ENCODE measurements around the gene ANKZF1.

ANKZF1 gene

GRCh38 chr2:219209236-219210195, 20.1 kb upstream of the ANKZF1 start:
- peaks cover 34 to 47% of the 10 kb centered on the region in 2 donors for H3K36me3 ChIP-seq (ENCODE audit: control insufficient read depth in 2 of 2, insufficient read depth in 2 of 2, low read length in 2 of 2)
- H3K27ac ChIP-seq (ENCODE audit: low read length) = no peak overlapping the region
- no peaks in the 10 kb centered on the region for H3K9me3 ChIP-seq (ENCODE audit: control insufficient read depth in 2 of 2, low read length in 2 of 2)
- H3K9ac ChIP-seq (ENCODE audit: low read length in 2 of 2) = no peak overlapping the region
- H3K4me1 ChIP-seq (ENCODE audit: control insufficient read depth, insufficient read depth, low read length) = peaks cover 22% of the 10 kb centered on the region
- H3K27me3 ChIP-seq (ENCODE audit: control insufficient read depth in 1 of 2, insufficient read depth in 2 of 2, low read length in 2 of 2) = no peaks in the 10 kb centered on the region
- H3K4me3 ChIP-seq (ENCODE audit: low read length in 2 of 2) = no peak overlapping the region

- Histone ChIP-seq H3K9me3 (ENCODE audit: control insufficient read depth in 2 of 2, low read length in 2 of 2) (no peaks in the 10 kb centered on the region), H3K4me3 (ENCODE audit: low read length in 2 of 2) (no peak overlapping the region), H3K27ac (ENCODE audit: low read length) (no peak overlapping the region), H3K27me3 (ENCODE audit: control insufficient read depth in 1 of 2, insufficient read depth in 2 of 2, low read length in 2 of 2) (no peaks in the 10 kb centered on the region), H3K4me1 (ENCODE audit: control insufficient read depth, insufficient read depth, low read length) (peaks cover 22% of the 10 kb centered on the region), H3K9ac (ENCODE audit: low read length in 2 of 2) (no peak overlapping the region), H3K36me3 (ENCODE audit: control insufficient read depth in 2 of 2, insufficient read depth in 2 of 2, low read length in 2 of 2) (peaks cover 38 to 55% of the 10 kb centered on the region in 2 donors)
Observed at GRCh38 chr2:219210196-219210885, 19.3 kb upstream of the ANKZF1 start.

GRCh38 chr2:219210886-219211362, 18.7 kb upstream of the ANKZF1 start:
- no peaks in the 10 kb centered on the region for H3K27me3 ChIP-seq (ENCODE audit: control insufficient read depth in 1 of 2, insufficient read depth in 2 of 2, low read length in 2 of 2)
- H3K4me3 ChIP-seq (ENCODE audit: low read length in 2 of 2) = no peak overlapping the region
- H3K4me1 ChIP-seq (ENCODE audit: control insufficient read depth, insufficient read depth, low read length) = peaks cover 22% of the 10 kb centered on the region
- H3K27ac ChIP-seq (ENCODE audit: low read length) = no peak overlapping the region
- no peaks in the 10 kb centered on the region for H3K9me3 ChIP-seq (ENCODE audit: control insufficient read depth in 2 of 2, low read length in 2 of 2)
- H3K36me3 ChIP-seq (ENCODE audit: control insufficient read depth in 2 of 2, insufficient read depth in 2 of 2, low read length in 2 of 2) = peaks cover 40 to 57% of the 10 kb centered on the region in 2 donors
- no peak overlapping the region for H3K9ac ChIP-seq (ENCODE audit: low read length in 2 of 2)

GRCh38 chr2:219213026-219213415, 16.6 kb upstream of the ANKZF1 start:
- Histone ChIP-seq H3K9ac (ENCODE audit: low read length in 2 of 2) (no peak overlapping the region), H3K4me1 (ENCODE audit: control insufficient read depth, insufficient read depth, low read length) (peaks cover 26% of the 10 kb centered on the region), H3K27me3 (ENCODE audit: control insufficient read depth in 1 of 2, insufficient read depth in 2 of 2, low read length in 2 of 2) (no peaks in the 10 kb centered on the region), H3K27ac (ENCODE audit: low read length) (no peak overlapping the region), H3K4me3 (ENCODE audit: low read length in 2 of 2) (no peak overlapping the region), H3K36me3 (ENCODE audit: control insufficient read depth in 2 of 2, insufficient read depth in 2 of 2, low read length in 2 of 2) (peaks cover 40 to 60% of the 10 kb centered on the region in 2 donors), H3K9me3 (ENCODE audit: control insufficient read depth in 2 of 2, low read length in 2 of 2) (no peaks in the 10 kb centered on the region)

GRCh38 chr2:219213486-219214071, 16.0 kb upstream of the ANKZF1 start:
- no peaks in the 10 kb centered on the region for H3K9me3 ChIP-seq (ENCODE audit: control insufficient read depth in 2 of 2, low read length in 2 of 2)
- peaks cover 38 to 57% of the 10 kb centered on the region in 2 donors for H3K36me3 ChIP-seq (ENCODE audit: control insufficient read depth in 2 of 2, insufficient read depth in 2 of 2, low read length in 2 of 2)
- H3K27me3 ChIP-seq (ENCODE audit: control insufficient read depth in 1 of 2, insufficient read depth in 2 of 2, low read length in 2 of 2) = no peaks in the 10 kb centered on the region
- no peak overlapping the region for H3K9ac ChIP-seq (ENCODE audit: low read length in 2 of 2)
- H3K27ac ChIP-seq (ENCODE audit: low read length) = no peak overlapping the region
- peaks cover 27% of the 10 kb centered on the region for H3K4me1 ChIP-seq (ENCODE audit: control insufficient read depth, insufficient read depth, low read length)
- H3K4me3 ChIP-seq (ENCODE audit: low read length in 2 of 2) = no peak overlapping the region

GRCh38 chr2:219214141-219214540, 15.5 kb upstream of the ANKZF1 start:
- H3K36me3 ChIP-seq (ENCODE audit: control insufficient read depth in 2 of 2, insufficient read depth in 2 of 2, low read length in 2 of 2) = peaks cover 33 to 52% of the 10 kb centered on the region in 2 donors

GRCh38 chr2:219214786-219215185, 14.8 kb upstream of the ANKZF1 start:
- Histone ChIP-seq H3K9ac (ENCODE audit: low read length in 2 of 2) (no peak overlapping the region), H3K9me3 (ENCODE audit: control insufficient read depth in 2 of 2, low read length in 2 of 2) (no peaks in the 10 kb centered on the region), H3K36me3 (ENCODE audit: control insufficient read depth in 2 of 2, insufficient read depth in 2 of 2, low read length in 2 of 2) (peaks cover 27 to 48% of the 10 kb centered on the region in 2 donors), H3K4me3 (ENCODE audit: low read length in 2 of 2) (no peak overlapping the region), H3K27ac (ENCODE audit: low read length) (no peak overlapping the region), H3K4me1 (ENCODE audit: control insufficient read depth, insufficient read depth, low read length) (peaks cover 38% of the 10 kb centered on the region), H3K27me3 (ENCODE audit: control insufficient read depth in 1 of 2, insufficient read depth in 2 of 2, low read length in 2 of 2) (no peaks in the 10 kb centered on the region)

More at GRCh38 chr2:219214141-219214540, 15.5 kb upstream of the ANKZF1 start:
- peaks cover 32% of the 10 kb centered on the region for H3K4me1 ChIP-seq (ENCODE audit: control insufficient read depth, insufficient read depth, low read length)
- H3K4me3 ChIP-seq (ENCODE audit: low read length in 2 of 2) = no peak overlapping the region
- no peaks in the 10 kb centered on the region for H3K9me3 ChIP-seq (ENCODE audit: control insufficient read depth in 2 of 2, low read length in 2 of 2)
- peak overlapping the region in 1 of 2 donors; percentile 47 for H3K9ac ChIP-seq (ENCODE audit: low read length in 2 of 2)
- H3K27ac ChIP-seq (ENCODE audit: low read length) = no peak overlapping the region
- no peaks in the 10 kb centered on the region for H3K27me3 ChIP-seq (ENCODE audit: control insufficient read depth in 1 of 2, insufficient read depth in 2 of 2, low read length in 2 of 2)

- no peak overlapping the region for H3K4me3 ChIP-seq (ENCODE audit: low read length in 2 of 2)
- H3K36me3 ChIP-seq (ENCODE audit: control insufficient read depth in 2 of 2, insufficient read depth in 2 of 2, low read length in 2 of 2) = peaks cover 29 to 48% of the 10 kb centered on the region in 2 donors
- no peak overlapping the region for H3K27ac ChIP-seq (ENCODE audit: low read length)
- no peaks in the 10 kb centered on the region for H3K27me3 ChIP-seq (ENCODE audit: control insufficient read depth in 1 of 2, insufficient read depth in 2 of 2, low read length in 2 of 2)
- H3K4me1 ChIP-seq (ENCODE audit: control insufficient read depth, insufficient read depth, low read length) = peaks cover 44% of the 10 kb centered on the region
- H3K9me3 ChIP-seq (ENCODE audit: control insufficient read depth in 2 of 2, low read length in 2 of 2) = no peaks in the 10 kb centered on the region
- H3K9ac ChIP-seq (ENCODE audit: low read length in 2 of 2) = no peak overlapping the region
Observed at GRCh38 chr2:219215871-219216534, 13.6 kb upstream of the ANKZF1 start.

- Histone ChIP-seq H3K27me3 (ENCODE audit: control insufficient read depth in 1 of 2, insufficient read depth in 2 of 2, low read length in 2 of 2) (no peaks in the 10 kb centered on the region), H3K9ac (ENCODE audit: low read length in 2 of 2) (no peak overlapping the region), H3K4me1 (ENCODE audit: control insufficient read depth, insufficient read depth, low read length) (peaks cover 44% of the 10 kb centered on the region), H3K9me3 (ENCODE audit: control insufficient read depth in 2 of 2, low read length in 2 of 2) (no peaks in the 10 kb centered on the region), H3K36me3 (ENCODE audit: control insufficient read depth in 2 of 2, insufficient read depth in 2 of 2, low read length in 2 of 2) (peaks cover 35 to 51% of the 10 kb centered on the region in 2 donors), H3K27ac (ENCODE audit: low read length) (peak overlapping the region; percentile 90), H3K4me3 (ENCODE audit: low read length in 2 of 2) (no peak overlapping the region)
Observed at GRCh38 chr2:219216535-219216915, 13.1 kb upstream of the ANKZF1 start.

- H3K36me3 ChIP-seq (ENCODE audit: control insufficient read depth in 2 of 2, insufficient read depth in 2 of 2, low read length in 2 of 2) = peaks cover 44 to 56% of the 10 kb centered on the region in 2 donors
- peak overlapping the region; percentile 73 to 80 for H3K4me3 ChIP-seq (ENCODE audit: low read length in 2 of 2)
- peak overlapping the region; percentile 90 for H3K27ac ChIP-seq (ENCODE audit: low read length)
- H3K4me1 ChIP-seq (ENCODE audit: control insufficient read depth, insufficient read depth, low read length) = peaks cover 44% of the 10 kb centered on the region
- H3K9ac ChIP-seq (ENCODE audit: low read length in 2 of 2) = peak overlapping the region; percentile 64 to 65
- H3K27me3 ChIP-seq (ENCODE audit: control insufficient read depth in 1 of 2, insufficient read depth in 2 of 2, low read length in 2 of 2) = no peaks in the 10 kb centered on the region
- no peaks in the 10 kb centered on the region for H3K9me3 ChIP-seq (ENCODE audit: control insufficient read depth in 2 of 2, low read length in 2 of 2)
Observed at GRCh38 chr2:219218217-219218731, 11.3 kb upstream of the ANKZF1 start.
